NCI-H1436 (cell line): ENCODE results near the gene PSMD5.
A peak's percentile ranks its signal among the peaks of the same experiment; 100 is the strongest.

Experiments
- DNase-seq: peaks from one replicate; lab custom pipeline; 2025; lab: John Stamatoyannopoulos, UW

Gene PSMD5

GRCh38 chr9:120874226-120875194, 31.8 kb upstream of the PSMD5 start:
- DNase-seq = no peak

DNA sequence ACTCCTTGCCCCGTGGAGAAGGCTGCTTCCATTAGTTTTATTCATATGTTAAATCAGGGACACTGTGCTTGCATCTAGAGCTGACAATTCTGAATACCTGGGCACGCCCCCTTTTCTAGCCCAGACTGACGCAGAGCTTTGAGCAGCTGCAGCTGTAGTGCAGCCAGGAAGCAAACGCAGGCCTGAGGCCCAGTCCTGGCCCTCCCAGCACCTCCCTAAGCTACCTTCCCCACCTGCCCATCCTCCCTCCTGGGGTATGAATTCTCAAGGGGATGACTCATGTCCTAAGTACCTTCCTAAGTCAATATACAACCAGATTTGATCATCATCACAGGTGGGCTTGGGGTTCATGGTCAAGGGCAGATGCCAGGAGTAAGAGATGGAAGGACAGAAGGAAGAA, 30.8 kb upstream of the PSMD5 start:
- no peak for DNase-seq

DNA sequence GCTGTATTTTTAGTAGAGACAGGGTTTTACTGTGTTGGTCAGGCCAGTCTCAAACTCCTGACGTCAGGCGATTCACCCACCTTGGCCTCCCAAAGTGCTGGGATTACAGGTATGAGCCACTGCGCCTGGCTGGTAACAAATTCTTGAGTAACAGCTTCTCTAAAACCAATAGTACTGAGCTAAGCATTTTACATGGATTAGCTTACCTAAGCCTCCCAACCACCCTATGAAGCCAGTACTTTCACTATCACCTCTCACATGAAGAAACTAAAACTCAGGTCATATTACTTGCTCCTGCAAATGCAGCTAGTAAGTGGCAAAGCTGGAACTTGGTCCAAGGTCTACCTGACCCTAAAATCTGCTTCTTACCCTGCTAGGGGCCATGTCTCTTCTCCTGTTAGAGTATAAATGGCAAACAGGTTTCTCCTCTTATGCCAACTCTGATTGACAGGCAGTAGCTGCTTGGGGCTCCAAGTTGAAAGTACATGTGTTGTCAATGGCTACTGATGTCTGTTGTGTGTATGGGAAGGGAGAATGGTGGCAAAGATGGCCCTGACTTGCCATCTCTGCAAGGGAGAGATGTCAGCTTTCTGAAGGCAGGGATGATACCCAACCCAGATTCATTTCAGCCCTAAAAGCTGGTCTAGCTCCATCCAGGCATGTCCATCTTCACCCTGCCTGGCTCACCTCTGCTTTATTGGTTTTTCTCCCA, 30.2 kb upstream of the PSMD5 start:
- no peak for DNase-seq

- no peak for DNase-seq
These were observed 27.5 kb upstream of the PSMD5 start for GRCh38 chr9:120870206-120870605.

DNA sequence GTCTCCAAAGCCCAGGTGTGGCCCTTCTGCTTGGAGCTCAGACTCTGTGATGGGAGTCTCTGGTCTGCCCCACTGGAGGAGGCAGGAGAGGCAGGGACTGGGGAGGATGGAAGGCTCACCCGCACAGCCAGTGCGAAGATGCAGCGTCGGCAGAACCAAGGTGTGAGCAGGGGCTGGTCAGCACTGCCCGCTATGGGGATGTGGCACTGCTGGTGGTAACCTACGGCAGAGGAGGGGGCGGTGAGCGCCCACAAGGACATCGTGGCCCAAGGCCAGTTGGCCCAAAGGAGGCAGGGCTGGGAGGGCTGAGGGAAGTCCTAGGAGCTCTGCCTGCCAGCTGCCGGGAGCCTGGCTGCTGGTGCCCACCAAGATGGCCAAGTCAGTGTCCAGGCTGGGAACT, 27.0 kb upstream of the PSMD5 start:
- DNase-seq = no peak

GRCh38 chr9:120869360-120869687, 26.6 kb upstream of the PSMD5 start:
- no peak for DNase-seq

DNA sequence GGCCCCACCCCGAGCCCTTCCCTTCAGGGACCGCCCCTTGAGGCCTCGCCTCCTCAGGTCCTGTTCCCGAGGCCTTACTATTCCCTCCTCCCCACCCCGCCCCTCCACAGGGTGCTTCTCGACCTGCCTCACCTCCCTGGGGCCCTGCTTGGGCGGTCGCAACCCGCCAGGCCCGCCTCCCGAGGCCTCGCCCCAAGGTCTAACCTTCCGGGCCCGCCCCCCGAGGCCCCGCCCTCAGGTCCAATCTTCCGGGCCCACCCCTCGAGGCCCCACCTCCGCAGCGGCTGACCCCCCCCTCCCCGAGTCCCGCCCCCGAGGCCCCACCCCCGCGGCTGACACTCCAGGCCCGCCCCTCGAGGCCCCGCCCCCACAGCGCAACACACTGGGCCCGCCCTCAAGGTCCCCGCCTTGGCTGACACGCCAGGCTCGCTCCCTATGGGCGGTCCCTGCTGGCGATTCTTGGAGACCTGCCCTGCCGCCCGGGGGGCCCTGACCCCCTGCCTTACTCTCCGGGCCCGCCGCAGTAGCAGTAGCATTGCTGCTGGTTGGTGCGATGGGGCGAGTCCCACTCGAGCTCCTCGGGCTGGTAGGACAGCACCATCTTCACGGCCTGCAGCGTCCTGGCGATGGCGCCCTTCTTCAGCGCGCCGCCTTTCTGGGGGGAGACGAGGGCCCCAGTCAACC, 26.1 kb upstream of the PSMD5 start:
- peak; percentile 86 for DNase-seq

GRCh38 chr9:120868339-120868675, 25.6 kb upstream of the PSMD5 start:
- no peak for DNase-seq

GRCh38 chr9:120867676-120868338, 25.1 kb upstream of the PSMD5 start:
- DNase-seq = no peak

- DNase-seq = no peak
These were observed 23.9 kb upstream of the PSMD5 start for GRCh38 chr9:120866651-120867050.

GRCh38 chr9:120865809-120866208, 23.1 kb upstream of the PSMD5 start:
- DNase-seq = no peak

DNA sequence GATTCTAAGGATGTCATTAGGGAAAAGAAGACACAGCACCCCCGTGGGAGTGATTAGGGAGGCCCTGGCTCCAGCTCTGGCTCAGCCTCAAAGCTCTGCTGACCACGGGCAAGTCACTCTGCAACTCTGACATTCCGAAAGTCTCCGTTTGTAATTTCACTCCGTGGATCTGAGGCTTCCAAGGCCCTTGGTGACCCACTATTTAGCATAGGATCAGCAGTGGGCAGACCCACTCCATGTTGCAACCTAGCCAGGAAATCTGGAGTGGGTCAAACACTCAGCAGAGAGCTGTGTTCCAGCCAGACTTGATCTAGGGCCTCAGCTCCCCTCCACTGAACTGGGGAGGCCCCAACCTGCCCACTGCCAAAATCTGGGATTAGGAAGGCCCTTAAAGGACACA, 22.5 kb upstream of the PSMD5 start:
- DNase-seq = no peak

DNA sequence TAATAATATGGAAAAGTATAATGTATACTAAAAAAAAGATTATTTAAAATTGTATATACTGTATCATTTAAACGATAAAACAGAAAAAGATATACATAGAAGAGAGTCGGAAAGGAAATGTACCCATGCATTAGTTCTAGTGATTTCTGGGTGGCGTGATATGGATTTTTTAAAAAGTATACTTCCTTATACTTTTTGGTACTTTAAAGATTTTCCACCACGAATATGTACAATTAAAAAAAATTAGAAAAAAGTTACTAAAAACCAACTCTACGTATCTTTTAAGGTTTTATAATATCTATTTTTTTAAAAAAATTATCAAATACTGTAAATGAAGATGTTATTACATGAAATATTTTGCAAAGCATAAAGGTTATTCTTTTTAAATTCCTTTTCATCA, 22.0 kb upstream of the PSMD5 start:
- DNase-seq = no peak

- DNase-seq = no peak
These were observed 21.1 kb upstream of the PSMD5 start for GRCh38 chr9:120863833-120864232.

GRCh38 chr9:120862452-120862851, 19.7 kb upstream of the PSMD5 start:
- no peak for DNase-seq

GRCh38 chr9:120861935-120862334, 19.2 kb upstream of the PSMD5 start:
- no peak for DNase-seq

DNA sequence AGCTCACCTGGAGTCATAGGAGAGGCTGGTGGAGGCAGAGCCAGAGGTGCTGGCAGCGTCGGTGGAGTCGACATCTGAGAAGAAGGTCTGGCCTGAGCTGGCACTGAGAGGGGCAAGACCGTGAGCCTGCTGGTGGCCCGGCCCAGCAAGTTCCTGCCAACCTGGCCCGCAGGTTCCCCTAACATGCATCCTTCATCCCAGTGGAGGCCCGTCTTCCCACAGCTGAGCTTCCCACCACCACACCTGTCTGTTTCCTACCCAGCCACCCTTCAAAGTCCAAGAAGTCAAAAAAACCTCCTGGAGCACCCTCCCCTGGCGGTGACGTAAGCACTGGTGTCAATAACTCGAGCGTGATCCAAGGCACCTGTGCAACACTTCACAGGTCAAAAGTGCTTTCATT, 17.4 kb upstream of the PSMD5 start:
- DNase-seq = no peak

GRCh38 chr9:120859361-120859760, 16.6 kb upstream of the PSMD5 start:
- no peak for DNase-seq

GRCh38 chr9:120857902-120858301, 15.2 kb upstream of the PSMD5 start:
- no peak for DNase-seq

GRCh38 chr9:120857481-120857880, 14.8 kb upstream of the PSMD5 start:
- DNase-seq = no peak

DNA sequence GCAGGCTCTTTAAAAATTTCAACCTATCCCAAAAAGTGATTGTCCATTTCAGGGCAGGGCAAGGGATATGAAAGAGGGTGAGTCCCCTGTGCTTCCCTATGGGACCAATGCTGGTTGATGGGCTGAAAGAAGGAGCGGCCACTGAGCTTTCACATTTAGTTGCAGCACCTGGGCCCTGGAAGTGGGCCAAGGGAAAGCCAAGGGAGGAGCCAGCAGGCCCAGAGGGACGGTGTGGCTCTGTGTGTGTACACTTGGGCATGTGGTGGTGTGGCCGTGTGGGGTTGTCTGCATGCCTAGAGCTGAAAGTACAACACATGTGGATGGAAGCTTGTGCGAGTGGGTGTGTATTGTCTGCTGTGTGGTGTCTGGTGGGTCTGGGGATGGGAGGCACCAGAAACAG, 14.0 kb upstream of the PSMD5 start:
- peak; percentile 8 for DNase-seq
